DOHH2 (cell line): ENCODE measurements around the gene MOB3C.
A peak's percentile ranks its signal among the peaks of the same experiment; 100 is the strongest.

Experiments
- H3F3A ChIP-seq: fragments of 200-600 bp; sonication (generic), shearing (Covaris generic); 2 replicates; pipeline ENCODE4 v1.6.0; 2016; ENCODE audit warnings: antibody characterized with exemption, mild to moderate bottlenecking; ENCODE audit not compliant: control insufficient read depth, insufficient read depth
- H3K27ac ChIP-seq: fragments of 200-600 bp; sonication (generic); 2 replicates; pipeline ENCODE4 v1.5.1; 2014; ENCODE audit warnings: low read depth, mild to moderate bottlenecking, low read length, moderate library complexity
- H3K27me3 ChIP-seq: fragments of 200-600 bp; sonication (generic); 2 replicates; pipeline ENCODE4 v1.6.1; 2014; ENCODE audit warnings: mild to moderate bottlenecking, low read length, mixed read lengths; ENCODE audit not compliant: control insufficient read depth
- H3K36me3 ChIP-seq: fragments of 200-600 bp; sonication (generic); 2 replicates; pipeline ENCODE4 v1.6.1; 2014; ENCODE audit warnings: mild to moderate bottlenecking, low read length, moderate library complexity, mixed read lengths; ENCODE audit not compliant: control insufficient read depth
- H3K4me1 ChIP-seq: fragments of 200-600 bp; sonication (generic); 2 replicates; pipeline ENCODE4 v1.6.1; 2014; ENCODE audit warnings: mild to moderate bottlenecking, low read length, mixed read lengths; ENCODE audit not compliant: control insufficient read depth
- H3K4me2 ChIP-seq: fragments of 200-600 bp; sonication (generic); 2 replicates; pipeline ENCODE4 v1.6.0; 2014; ENCODE audit warnings: mild to moderate bottlenecking, low read length, moderate library complexity
- H3K4me3 ChIP-seq: fragments of 200-600 bp; sonication (generic); 2 replicates; pipeline ENCODE4 v1.5.1; 2014; ENCODE audit warnings: mild to moderate bottlenecking, low read length, mixed read lengths
- H3K79me2 ChIP-seq: fragments of 200-600 bp; sonication (generic); 2 replicates; pipeline ENCODE4 v1.6.1; 2014; ENCODE audit warnings: mild to moderate bottlenecking, low read length, mixed read lengths; ENCODE audit not compliant: control insufficient read depth
- H3K9me2 ChIP-seq: fragments of 200-600 bp; sonication (generic); replicated peaks from 2 replicates; pipeline ENCODE4 v1.6.1; 2014; ENCODE audit warnings: mild to moderate bottlenecking, low read length, mixed read lengths; ENCODE audit not compliant: control insufficient read depth
- H3K9me3 ChIP-seq: fragments of 200-600 bp; sonication (generic); 2 replicates; pipeline ENCODE4 v1.6.1; 2014; ENCODE audit warnings: antibody characterized with exemption, low read length, mixed read lengths; ENCODE audit not compliant: control insufficient read depth, insufficient read depth
- H4K20me1 ChIP-seq: fragments of 200-600 bp; sonication (generic); 2 replicates; pipeline ENCODE4 v1.6.0; 2014; ENCODE audit warnings: low read depth, mild to moderate bottlenecking, antibody characterized with exemption, low read length, moderate library complexity; ENCODE audit not compliant: control insufficient read depth, insufficient read depth
- EZH2phosphoT487 ChIP-seq: fragments of 200-600 bp; sonication (generic); IDR thresholded peaks from 2 replicates; pipeline ENCODE4 v1.6.1; 2017; ENCODE audit warnings: borderline replicate concordance, mild to moderate bottlenecking, antibody characterized with exemption, low read length, moderate library complexity, mixed read lengths
- TF ChIP-seq, protein P1 (sequence below): fragments of 200-600 bp; sonication (generic); IDR thresholded peaks from one replicate; pipeline ENCODE4 v1.5.1; 2014; ENCODE audit warnings: antibody characterized with exemption, mild to moderate bottlenecking, low read depth, low read length; ENCODE audit not compliant: poor library complexity, severe bottlenecking

Gene MOB3C

DNA sequence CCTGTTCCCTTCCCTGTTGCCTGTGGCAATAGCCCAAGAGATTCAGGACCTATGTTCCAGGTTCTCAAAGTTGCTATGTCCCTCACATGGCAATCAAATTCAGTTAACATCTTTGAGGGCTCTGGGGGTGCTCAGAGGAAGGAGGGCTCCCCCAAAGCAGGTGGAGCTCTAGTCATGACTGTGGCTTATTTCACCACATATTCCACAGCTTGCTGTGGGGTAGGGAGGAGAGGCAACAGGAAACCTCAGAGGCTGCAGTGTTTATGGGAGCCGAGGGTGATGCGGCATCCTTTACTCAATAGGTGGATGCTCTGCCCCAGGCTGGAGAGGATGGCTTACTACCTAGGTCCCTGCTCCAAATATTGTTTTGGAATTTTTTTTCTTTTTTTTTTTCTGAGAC, 11.4 kb downstream of the MOB3C start:
- Histone ChIP-seq H3K4me1 (peaks cover 17% of the 10 kb centered on the region), H3K36me3 (no peaks in the 10 kb centered on the region), H3K4me3 (no peak overlapping the region; the same call in 1 of the 2 replicates), H4K20me1 (no peaks in the 10 kb centered on the region), H3K9me2 (no peaks in the 10 kb centered on the region), H3K9me3 (no peaks in the 10 kb centered on the region), H3K27me3 (no peaks in the 10 kb centered on the region), H3K27ac (no peak overlapping the region), H3F3A (no peaks in the 10 kb centered on the region), H3K79me2 (peaks cover 6% of the 10 kb centered on the region), H3K4me2 (peak overlapping the region; percentile 70; the same call in 1 of the 2 replicates)
- TF ChIP-seq EZH2phosphoT487, result no peak
- TF ChIP-seq, protein P1, sequence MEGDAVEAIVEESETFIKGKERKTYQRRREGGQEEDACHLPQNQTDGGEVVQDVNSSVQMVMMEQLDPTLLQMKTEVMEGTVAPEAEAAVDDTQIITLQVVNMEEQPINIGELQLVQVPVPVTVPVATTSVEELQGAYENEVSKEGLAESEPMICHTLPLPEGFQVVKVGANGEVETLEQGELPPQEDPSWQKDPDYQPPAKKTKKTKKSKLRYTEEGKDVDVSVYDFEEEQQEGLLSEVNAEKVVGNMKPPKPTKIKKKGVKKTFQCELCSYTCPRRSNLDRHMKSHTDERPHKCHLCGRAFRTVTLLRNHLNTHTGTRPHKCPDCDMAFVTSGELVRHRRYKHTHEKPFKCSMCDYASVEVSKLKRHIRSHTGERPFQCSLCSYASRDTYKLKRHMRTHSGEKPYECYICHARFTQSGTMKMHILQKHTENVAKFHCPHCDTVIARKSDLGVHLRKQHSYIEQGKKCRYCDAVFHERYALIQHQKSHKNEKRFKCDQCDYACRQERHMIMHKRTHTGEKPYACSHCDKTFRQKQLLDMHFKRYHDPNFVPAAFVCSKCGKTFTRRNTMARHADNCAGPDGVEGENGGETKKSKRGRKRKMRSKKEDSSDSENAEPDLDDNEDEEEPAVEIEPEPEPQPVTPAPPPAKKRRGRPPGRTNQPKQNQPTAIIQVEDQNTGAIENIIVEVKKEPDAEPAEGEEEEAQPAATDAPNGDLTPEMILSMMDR, result no peak

DNA sequence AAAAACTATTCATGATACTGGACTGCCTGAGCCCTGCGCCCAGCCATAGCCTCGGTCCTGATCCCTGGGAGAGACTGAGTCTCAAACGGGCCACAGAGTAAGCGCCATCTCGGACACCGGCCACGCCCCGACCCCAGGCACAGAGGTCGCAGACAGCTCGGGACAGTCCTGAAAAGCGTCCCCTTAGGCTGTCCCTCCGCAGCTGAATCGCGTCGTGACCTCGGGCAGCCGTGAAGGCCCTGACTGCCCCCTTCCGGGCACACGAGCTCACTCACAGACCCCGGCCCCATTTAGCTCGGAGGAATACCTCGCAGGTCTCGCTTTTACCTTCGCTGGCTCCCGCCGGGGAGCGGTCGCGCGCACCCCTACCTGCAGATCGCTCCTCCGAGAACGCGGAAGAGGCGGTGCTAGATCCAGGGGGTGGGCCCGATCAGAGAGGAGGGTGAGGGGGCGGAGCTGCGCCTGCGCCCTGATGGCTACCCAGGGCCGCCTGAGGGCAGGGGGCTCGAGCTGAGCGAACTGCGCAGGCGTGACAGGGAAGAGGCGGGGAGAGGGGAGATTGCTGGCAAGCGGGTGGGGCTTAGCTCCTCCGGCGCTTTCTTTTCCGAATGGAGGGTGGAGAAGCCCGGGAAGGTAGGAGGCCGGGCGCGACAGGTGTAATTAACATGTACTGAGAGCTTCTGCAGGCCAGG, 12.6 kb downstream of the MOB3C start, which contains the start of gene MKNK1:
TSS of gene MKNK1 (minus strand) at position 411 of the 692 bp plus-strand sequence. CDS start 20,941 bp downstream, outside the sequence.
- peaks cover 17% of the 10 kb centered on the region for H3K4me1 ChIP-seq
- H3F3A ChIP-seq, result no peaks in the 10 kb centered on the region
- TF ChIP-seq, protein P1, result peak; percentile 23
- TF ChIP-seq EZH2phosphoT487, result no peak
- H3K27ac ChIP-seq, result no peak within 1 kb of the TSS
- no peaks in the 10 kb centered on the region for H3K36me3 ChIP-seq
- no peaks in the 10 kb centered on the region for H4K20me1 ChIP-seq
- H3K27me3 ChIP-seq, result no peaks in the 10 kb centered on the region
- no peaks in the 10 kb centered on the region for H3K9me3 ChIP-seq
- peak within 1 kb of the TSS; percentile 70 for H3K4me2 ChIP-seq
- peaks cover 6% of the 10 kb centered on the region for H3K79me2 ChIP-seq
- H3K4me3 ChIP-seq, result peak within 1 kb of the TSS; percentile 74
- no peaks in the 10 kb centered on the region for H3K9me2 ChIP-seq

DNA sequence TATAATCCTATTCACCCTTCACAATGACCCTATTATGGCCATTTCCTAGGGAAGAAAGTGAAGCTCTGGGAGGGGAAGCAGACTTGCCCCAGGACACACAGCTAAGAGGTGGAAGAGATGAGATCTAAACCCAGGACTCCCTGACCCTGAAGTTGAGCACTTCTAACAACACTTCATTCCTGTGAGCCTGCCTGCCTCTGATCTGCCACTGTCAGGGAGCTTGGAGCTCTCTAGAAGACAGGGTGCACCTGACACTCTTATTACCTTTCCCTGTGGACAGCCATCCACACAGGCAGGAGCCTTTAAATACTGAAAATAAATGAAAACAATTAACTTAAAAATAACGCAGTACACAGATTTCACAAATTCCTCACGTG, 13.1 kb downstream of the MOB3C start:
- peaks cover 6% of the 10 kb centered on the region for H3K79me2 ChIP-seq
- H3K9me3 ChIP-seq, result no peaks in the 10 kb centered on the region
- no peaks in the 10 kb centered on the region for H3K36me3 ChIP-seq
- H3F3A ChIP-seq, result no peaks in the 10 kb centered on the region
- no peaks in the 10 kb centered on the region for H3K9me2 ChIP-seq
- no peak overlapping the region for H3K27ac ChIP-seq
- peaks cover 17% of the 10 kb centered on the region for H3K4me1 ChIP-seq
- peak overlapping the region; percentile 70 for H3K4me2 ChIP-seq
- peak overlapping the region; percentile 74 for H3K4me3 ChIP-seq
- no peaks in the 10 kb centered on the region for H4K20me1 ChIP-seq
- no peaks in the 10 kb centered on the region for H3K27me3 ChIP-seq
- TF ChIP-seq, protein P1, result no peak
- no peak for TF ChIP-seq EZH2phosphoT487
